NCI-H345 treated with DMSO at 0.1 percent for 48 hours (cell line): ENCODE results near the gene CYP8B1.

ENCODE experiments used
- DNase-seq: peaks from one replicate; lab custom pipeline; 2025; ENCODE audit not compliant: unreplicated experiment; lab: John Stamatoyannopoulos, UW

CYP8B1 gene

DNA sequence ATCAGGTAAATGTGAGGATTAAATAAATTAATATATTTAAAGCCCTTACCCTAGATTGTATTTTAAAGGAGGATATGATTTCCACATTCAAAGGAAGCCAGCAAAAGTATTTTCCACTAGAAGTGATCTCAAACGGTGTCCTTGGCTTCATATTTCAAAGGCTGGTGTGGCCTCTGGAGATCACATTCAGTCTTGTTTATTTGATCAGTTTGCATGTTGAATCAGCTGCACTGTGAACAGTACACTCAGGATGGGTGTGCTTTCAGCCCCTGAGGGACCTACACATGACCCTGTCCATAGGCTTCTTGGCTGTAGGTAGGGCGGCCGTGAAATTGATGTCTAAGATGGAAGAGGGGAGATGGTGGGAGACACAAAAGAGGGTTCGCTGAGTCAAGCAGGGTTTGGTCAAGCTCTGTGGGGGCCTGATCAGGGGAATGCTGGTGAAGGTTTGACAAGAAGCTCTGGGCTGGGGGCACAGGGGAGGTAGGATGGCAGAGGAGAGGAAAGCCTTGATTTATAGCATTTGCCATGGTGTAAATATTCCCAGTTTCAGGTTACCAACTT is 21.9 kb downstream of the CYP8B1 start:
- no peak for DNase-seq

DNA sequence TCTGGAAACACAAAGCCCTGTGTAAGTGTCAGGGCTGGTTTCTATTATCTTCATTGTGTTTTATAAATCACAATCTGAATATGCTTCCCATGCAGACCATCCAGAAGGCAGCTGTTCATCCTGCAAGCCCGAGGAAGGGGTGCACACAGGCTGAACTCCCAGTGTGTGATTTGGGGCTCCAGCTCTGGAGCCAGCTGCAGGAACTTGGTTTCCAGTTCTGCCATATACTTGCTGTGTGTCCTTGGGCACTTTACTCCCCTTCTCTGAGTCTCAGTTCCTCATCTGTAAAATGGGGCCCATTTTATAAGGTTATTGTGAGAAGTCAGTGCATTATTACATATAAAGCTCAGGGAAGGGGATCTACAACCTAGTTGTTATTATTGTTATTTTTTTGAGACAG is 22.6 kb downstream of the CYP8B1 start:
- no peak for DNase-seq

DNA sequence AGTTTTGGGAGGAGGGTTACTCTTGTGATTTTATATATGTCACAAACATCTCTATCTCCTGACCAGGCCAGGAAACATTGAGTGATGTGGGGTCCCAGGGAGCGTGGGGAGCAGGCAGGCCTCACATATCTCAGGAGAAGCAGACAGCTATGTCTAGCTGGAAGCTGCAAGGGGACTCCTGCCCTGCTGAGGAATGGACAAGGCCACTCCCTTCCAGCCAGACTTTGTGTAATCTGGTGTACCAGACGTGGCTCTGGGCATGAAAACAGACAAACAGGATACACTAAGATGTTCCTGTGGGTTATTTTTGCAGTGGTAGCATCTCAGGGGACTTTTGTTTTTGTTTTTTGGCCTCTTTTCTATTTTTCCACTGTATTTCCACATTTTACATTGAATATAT is 23.2 kb downstream of the CYP8B1 start:
- DNase-seq, result no peak

DNA sequence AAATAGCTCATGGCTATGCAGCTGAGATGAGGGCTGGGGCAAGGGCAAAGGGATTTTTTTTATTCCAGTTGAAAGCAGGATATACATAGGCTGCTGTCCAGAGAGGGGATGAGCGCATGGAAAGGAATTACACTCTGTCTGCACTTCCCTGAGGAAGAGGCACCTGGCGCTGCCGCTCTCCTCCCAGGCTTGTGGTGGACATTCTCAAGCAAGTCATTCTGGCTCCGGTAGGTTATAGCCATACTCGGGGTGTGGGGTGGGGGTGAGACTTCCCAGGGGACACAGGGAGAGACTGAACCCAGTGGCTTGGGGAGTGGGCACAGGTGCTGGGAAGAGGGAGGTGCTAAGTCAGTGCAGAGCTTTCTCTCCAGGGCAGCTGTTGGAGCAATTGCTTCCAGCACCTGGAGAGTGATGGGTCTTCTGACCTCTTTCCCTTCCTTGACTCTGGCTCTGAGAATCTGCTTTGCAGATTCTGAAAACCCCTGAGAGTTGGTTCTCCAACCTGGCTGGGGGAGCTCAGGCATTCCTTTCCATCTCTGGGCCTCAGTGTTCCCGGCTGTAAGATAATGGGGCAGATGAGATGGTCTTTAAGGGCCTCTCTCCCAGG is 24.3 kb downstream of the CYP8B1 start:
- no peak for DNase-seq

DNA sequence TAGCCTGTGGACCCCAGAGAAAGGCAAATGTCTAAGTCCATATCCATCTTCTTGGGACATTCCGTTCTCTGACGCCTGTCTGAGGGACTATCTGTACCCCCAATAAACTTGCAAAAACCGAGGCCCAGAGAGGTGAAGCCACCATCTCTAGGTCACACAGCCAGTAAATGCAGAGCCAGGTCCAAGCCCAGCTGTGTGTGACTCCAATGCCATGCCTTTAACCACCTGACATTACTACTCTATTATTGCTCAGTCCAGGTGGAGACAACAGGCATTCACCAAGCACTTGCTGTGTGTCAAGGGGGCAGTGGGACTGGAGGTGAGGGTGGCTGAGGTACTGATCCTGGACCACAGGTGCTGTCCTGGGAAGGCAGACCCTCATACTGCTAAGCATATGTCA is 25.4 kb downstream of the CYP8B1 start:
- DNase-seq, result no peak

DNA sequence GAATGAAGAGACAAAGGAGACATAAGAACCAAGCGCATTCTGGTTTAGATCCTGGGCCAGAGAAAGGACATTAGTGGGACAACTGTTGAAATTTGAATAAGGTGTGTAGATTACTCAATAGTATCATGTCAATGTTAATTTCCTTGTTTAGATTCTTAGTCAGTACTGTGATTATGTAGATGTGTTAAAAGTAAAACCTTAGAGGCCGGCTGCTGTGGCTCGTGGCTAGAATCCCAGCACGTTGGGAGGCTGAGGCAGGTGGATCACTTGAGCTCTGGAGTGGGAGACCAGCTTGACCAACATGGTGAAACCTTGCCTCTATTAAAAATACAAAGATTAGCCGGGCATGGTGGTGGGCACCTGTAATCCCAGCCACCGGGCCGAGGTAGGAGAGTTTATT is 26.7 kb downstream of the CYP8B1 start:
- no peak for DNase-seq

DNA sequence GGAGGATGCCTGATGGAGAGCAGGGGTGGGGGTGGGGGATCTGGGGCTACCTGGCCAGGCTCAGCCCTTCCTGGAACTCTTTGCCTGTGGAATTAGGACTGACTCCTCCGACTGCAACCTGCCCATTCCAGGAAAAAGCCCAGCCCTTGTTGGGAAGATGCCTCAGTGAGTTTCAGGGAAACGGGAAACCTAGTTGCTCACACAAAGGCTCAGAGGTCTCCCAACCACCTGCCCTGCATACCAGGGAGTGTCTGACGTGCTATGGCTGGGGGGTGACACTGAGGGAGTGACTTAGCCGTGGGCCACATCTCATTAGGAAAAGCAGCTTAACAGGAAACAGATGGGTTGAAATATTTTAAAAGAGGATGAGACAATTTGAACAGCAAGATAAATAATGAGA is 27.9 kb downstream of the CYP8B1 start:
- DNase-seq, result no peak

DNA sequence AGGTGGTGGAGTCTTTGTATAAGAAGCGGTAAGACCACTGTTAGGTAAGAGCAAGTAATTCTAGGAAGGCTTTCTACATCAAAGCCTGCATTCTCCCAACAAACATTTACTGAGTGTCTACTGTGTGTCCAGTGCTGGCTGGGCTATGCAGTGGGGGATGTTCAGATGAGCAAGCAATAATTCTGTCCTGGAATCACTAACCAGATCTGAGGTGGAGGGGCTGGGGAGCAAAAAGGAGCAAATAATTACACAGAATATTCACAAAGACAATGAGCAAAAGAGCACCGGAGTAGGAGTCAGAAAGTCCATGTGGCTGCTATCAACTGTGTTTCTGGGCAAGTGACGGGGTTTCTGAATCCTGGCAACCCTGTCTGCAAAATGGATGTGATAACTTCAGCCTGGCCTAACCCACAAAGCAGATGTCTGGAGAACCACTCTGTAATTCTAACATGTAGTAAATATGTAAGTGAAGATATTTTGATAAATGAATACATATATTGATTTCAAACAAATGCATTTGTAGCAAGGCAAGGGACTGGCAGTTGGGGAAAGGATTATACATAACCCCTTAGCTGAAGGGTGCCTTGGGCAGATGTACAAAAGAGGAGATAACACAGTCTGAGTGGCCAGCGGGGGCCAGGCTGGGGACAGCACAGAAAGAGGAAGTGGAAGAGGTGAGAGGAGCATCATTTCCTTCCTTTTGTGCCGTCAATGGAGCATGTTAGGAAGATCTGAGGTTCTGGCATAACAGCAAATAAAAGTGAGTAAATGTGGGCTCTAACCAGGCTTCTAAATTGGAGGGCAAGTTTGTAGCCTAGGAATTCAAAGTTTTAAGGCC is 28.8 kb downstream of the CYP8B1 start:
- no peak for DNase-seq

DNA sequence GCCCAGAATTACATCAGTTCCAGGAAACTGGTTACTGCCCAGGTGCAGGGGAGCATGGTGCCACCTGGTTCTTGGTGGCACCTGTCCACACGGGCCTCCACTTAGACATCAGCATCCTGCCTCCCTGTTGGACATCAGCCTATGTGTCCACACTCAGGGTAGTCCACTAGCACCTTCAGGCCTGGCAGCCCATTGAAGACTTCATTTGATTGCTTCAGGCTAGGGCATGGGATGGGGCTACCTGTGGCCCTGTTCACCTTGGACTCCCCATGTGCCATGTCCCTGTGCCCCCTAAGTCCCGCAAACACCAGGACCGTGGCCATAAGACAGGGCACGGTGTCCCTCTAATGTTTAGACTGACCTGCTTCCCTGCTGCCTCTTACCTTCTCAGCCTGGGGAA is 30.9 kb downstream of the CYP8B1 start:
- no peak for DNase-seq

DNA sequence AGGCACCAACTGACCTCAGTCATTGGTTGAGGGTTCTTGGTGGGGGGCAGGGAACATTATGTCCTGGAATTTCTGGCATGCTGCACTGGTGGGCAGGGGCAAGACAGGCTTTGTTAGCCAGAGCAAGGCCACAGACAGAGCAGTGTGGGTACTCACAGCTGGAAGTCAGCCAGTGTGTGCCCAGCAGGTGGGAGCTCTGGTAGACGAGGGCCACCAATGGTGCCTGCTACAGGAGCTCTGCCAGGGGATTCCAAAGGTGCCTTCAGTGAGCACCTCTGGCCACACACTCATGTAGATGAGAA is 31.3 kb downstream of the CYP8B1 start:
- DNase-seq, result no peak

DNA sequence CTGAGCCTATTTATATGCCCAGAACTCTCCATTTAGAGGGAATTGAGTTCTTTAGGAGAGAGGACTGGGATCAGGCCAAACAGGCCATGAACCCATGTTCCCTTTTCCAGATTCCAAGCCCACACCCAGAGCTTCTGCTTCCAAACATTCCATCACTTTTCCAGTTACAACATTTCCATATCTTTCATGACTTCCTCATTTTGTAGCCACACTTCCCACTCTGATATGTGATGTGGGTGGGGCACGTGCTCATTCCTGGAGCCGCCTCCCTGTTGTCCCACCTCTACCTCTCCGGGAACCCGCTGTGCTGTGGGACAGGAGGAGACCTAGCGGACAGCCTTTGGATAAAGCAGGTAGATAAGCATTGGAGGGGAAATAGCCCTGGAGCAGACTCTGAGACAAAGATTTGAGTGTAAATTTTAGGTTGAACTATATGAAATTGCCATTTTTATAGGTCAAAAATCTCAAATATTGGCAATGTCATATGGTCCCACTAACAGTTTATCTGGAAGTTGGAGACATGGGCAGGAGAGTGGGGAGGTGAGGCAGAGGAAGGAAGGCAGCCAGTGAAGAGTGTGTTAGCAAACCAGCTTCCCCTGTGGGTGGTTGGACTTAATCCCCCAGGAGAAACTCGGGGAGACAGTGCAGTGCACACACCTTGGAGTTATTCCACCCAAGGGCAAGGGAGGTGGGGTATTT is 31.8 kb downstream of the CYP8B1 start:
- DNase-seq, result no peak

DNA sequence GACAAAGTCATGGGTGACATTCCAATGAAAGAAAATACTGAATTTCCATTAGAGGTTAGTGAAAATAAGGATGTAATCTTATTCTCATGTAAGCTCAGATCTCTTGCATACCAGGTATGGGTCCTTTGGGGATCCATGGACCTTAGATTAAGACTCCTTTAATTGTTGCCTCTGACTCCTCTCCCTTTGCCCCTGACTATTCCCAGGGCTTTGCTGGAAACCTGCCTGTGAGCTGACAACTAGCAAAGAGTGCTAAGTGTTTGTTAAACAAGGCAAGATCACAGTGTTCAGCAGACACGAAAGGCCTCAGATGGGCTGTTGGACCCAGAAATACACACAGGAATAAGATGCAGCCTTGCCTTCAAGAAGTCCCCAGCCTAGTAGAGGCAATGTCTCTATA is 34.3 kb downstream of the CYP8B1 start:
- DNase-seq, result no peak

DNA sequence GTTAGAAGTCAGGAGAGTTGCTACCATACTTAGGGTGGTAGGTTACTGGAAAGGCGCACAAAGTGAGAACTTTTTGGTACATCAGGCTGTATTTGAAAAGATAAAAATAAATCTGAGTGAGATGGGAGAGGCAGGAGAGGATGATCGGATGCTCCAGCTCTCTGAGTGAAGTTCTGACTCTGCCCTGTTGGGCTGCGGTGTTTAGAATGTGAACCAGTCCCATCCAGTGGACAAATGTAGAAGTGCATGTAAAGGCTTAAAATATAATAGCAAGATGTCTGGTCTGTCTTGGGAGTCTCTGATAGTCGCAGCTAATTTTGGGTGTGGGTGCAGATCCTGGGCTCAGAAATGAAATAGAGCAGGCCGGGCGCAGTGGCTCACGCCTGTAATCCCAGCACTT is 36.1 kb downstream of the CYP8B1 start:
- no peak for DNase-seq

DNA sequence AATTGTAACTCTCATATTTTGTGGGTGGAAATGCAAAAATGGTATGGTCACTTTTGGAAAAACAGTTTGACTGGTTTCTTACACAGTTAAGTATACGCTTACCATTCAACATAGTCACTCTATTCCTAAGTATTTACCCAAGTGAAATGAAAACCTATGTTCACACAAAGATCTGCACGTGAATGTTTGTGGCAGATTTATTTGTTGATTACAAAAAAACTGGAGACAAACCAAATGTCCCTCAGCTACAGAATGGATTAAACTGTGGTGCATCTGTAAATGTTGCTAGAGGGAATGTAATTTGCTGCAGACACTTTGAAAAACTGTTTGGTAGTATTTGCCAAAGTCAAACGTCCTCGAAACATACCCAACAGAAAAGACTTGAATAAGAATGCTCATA is 37.1 kb downstream of the CYP8B1 start:
- DNase-seq, result no peak

DNA sequence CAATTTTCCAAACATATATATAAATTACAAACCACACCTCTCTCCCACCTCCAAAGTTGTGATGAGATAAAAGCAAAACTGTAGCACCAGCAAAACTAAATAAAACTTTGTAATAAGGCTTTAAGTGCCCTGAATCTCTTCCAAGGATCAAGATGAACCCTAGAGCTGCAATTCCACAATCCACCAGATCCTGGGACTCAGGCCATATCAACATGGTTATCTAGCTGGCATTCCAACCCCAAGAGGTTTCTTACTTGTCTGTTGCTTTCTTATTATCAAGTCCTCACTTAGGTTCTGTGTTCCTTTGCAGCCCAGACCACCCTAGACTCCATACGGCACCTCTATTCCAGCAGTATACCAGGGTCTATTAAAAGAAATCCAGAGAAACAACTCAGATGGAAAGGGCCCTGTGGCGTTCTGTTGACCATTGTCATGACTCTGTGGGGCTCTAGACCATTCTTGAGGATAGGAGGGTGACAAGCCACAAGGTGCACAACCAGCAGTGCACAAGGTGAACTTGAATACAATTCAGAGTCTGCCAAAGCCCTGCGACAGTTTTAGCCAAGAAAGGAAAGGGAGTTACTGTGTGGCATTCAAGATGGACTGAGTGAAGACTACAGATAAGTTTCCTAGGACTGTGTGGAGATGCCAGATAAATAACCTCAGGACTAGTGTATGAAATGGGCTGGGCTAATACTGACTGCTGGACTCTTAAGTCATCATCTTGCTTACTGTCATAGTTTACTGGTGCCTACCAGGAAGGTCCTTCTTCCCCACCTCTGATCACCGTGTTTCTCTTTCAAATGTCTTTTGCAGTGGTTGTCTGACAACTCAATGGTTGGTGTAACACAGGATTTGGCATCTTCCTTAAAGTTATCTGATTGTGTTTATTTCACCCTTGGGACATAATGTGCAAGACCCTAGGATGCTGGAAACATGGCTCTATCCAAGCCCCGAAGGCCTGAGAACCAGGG is 39.2 kb downstream of the CYP8B1 start:
- no peak for DNase-seq

DNA sequence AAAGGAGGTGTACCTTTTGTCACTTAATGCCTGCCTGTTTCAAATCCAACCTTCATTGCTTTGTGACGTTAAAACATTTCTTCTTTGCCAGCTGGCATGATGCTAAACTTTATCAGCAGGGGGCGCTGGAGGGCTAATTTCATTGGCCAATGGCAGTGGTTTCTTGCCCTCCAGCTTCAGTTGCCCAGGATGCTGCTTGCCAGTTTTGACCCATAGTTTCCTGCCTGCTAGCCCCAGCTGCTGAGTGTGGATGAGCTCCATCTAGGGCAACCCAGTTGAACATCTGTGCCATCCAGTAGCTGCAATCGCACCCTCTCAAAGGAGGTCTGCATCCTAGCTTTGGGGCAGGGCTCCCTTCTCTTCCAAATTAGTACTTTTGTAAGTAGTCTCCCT is 44.4 kb downstream of the CYP8B1 start:
- DNase-seq, result no peak

DNA sequence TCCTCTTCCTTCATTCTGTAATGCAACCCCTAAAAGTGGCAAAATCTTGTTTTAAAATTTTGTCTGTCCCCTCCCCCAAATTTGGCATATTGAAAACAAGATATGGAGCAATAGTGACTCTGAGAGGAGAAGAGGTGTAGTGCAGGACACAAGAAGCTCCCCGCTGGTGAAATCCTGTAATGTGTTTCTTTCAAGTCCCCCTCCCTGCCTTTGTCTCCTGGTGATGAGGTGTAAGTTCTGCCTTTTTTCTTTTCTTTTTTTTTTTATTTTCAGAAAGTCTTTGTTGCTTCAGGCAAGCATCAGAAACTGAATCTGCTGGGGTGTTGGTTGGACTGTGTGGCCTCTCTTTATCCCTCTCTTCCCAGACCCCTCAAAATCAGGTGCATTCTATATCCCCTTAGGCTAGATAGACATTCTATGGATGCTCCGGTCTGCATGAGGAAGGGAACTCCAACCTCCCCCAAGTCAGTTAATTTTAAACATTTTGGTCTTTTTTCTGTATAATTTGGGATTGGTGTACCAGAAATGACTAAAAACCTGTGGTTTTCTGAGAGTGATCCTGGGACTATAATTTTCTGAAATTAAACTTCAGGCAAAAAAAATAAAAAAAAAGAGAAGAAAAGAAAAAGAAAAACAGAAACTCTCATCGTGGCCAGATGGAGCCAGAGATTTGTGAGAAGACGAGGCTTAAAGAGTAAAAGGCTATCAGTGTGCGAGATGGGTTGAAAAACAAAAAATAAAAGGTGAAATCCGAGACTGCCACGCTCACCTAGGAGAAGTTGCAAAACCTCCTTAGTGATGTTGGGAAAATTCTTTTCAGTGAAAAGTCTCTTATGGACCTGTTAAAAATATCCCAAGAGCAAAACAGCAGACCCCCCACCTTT is 45.0 kb downstream of the CYP8B1 start:
- DNase-seq, result no peak

DNA sequence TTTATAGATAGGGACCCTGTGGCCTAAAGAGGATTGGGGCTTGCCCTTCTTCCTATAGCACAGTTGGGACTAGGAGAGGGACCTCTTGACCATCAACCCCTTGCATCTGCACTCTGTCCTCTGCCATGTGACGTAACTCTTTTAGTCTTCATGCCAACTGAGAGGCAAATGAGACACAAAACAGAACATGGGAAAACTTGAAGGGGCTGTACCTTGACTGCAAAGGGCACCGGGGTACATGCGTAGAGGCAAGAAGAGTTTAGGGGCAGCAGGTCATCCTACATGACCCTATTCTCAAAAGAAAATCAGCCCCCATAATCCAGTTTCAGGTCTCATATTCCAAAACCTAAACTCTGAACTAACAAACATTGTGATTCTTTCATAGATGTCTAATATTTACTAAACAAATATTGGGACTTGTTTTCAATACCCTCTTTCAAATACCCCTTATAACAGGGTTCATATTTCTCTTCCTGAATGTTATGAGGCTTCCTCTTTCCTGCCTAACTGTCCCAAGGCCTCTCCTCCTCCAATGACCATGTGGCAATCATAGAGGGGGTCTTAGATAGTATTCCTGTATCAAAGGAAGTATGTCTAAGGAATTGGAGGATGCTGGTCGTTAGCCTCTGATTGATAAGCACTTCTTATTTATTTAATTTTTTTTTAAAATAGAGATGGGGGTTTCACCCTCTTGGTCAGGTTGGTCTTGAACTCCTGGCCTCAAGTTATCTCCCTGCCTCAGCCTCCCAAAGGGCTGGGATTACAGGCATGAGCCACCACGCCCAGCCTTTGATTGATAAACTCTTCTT is 45.8 kb downstream of the CYP8B1 start:
- DNase-seq, result no peak

DNA sequence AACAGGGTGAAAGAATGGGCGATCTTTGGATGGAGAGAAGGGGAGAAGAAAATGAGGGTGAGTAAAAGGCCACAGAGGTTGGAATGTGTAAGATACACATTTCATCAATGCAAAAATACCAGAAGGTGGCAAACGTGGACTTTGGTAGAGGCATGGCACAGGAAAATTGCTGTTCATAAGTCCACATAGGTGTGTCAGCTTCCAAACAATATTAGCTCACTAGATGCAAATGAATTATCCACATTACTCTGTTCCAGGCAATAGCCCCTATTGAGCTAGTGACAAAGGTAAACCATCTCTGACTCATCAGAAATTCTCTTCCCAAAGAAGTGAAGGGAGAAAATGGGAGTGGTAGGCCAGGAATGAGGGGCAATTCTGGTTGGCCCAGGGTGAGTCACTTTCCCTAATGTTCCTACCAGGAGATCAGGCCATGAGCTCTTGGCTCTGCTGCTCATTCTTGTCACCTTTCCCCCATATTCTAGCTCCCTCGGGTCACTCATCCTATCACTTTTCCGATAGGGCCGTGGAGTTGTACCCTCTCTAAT is 46.5 kb downstream of the CYP8B1 start:
- no peak for DNase-seq
